Iris pigment epithelial cell (primary cell): ENCODE measurements around the gene PTRHD1.
"Not testable (repeated sequence)": the region's sequence is repeated elsewhere in the genome, so short reads cannot be mapped to it uniquely, and the experiment has no call there.

Experiments
- DNase-seq: peaks from one replicate; pipeline ENCODE4 v3.0.0-alpha.2; 2011; ENCODE audit warnings: low read depth

Gene PTRHD1

GRCh38 chr2:24809316-24810007 lies 16.3 kb upstream of the PTRHD1 start:
- peak; percentile 47 for DNase-seq

GRCh38 chr2:24806661-24807036 lies 13.5 kb upstream of the PTRHD1 start:
- DNase-seq = no peak

- DNase-seq = not testable (repeated sequence)
Observed at GRCh38 chr2:24805811-24806660, 12.8 kb upstream of the PTRHD1 start.

GRCh38 chr2:24800487-24800886 lies 7.3 kb upstream of the PTRHD1 start:
- not testable (repeated sequence) for DNase-seq

GRCh38 chr2:24797644-24798043 lies 4.5 kb upstream of the PTRHD1 start:
- no peak for DNase-seq

- peak; percentile 37 for DNase-seq
Observed at GRCh38 chr2:24793761-24794435, 707 bp upstream of the PTRHD1 start.

GRCh38 chr2:24792542-24792873 lies 683 bp downstream of the PTRHD1 start:
- DNase-seq = no peak

GRCh38 chr2:24791452-24791851 lies 1.7 kb downstream of the PTRHD1 start:
- no peak for DNase-seq

- no peak for DNase-seq
Observed at GRCh38 chr2:24788816-24789215, 4.4 kb downstream of the PTRHD1 start.

- DNase-seq = no peak
Observed at GRCh38 chr2:24787532-24787931, 5.7 kb downstream of the PTRHD1 start.

- DNase-seq = no peak
Observed at GRCh38 chr2:24785671-24786321, 7.4 kb downstream of the PTRHD1 start.

GRCh38 chr2:24783641-24784040 lies 9.6 kb downstream of the PTRHD1 start:
- no peak for DNase-seq

- no peak for DNase-seq
Observed at GRCh38 chr2:24779116-24779515, 14.1 kb downstream of the PTRHD1 start.

- DNase-seq = no peak
Observed at GRCh38 chr2:24774373-24774772, 18.8 kb downstream of the PTRHD1 start.

- DNase-seq = no peak
Observed at GRCh38 chr2:24771764-24772586, 21.2 kb downstream of the PTRHD1 start.

- DNase-seq = no peak
Observed at GRCh38 chr2:24771061-24771460, 22.1 kb downstream of the PTRHD1 start.

GRCh38 chr2:24768601-24769000 lies 24.6 kb downstream of the PTRHD1 start:
- DNase-seq = no peak

GRCh38 chr2:24768013-24768412 lies 25.2 kb downstream of the PTRHD1 start:
- DNase-seq = no peak

GRCh38 chr2:24766609-24767008 lies 26.6 kb downstream of the PTRHD1 start:
- DNase-seq = no peak

- DNase-seq = peak; percentile 29
Observed at GRCh38 chr2:24763843-24764242, 29.3 kb downstream of the PTRHD1 start.

GRCh38 chr2:24762518-24762917 lies 30.7 kb downstream of the PTRHD1 start:
- peak; percentile 32 for DNase-seq

- DNase-seq = no peak
Observed at GRCh38 chr2:24761866-24762265, 31.3 kb downstream of the PTRHD1 start.
